Prostate gland (tissue), 2 donors: Measurements from ENCODE around the gene KRT2. TPM values are rescaled to one million over a fixed set of nuclear protein-coding genes. Genes with fewer than 3 reads are reported as not detected.

ENCODE experiments used
- DNase-seq: peaks from one replicate; pipeline ENCODE4 v3.0.0-alpha.2; 2019; ENCODE audit warnings: low spot score
- H3K27ac ChIP-seq, 2 donors: fragments of 200-600 bp; sonication (generic); 2 replicates each; pipeline ENCODE4 v1.5.1; 2017 to 2019
- H3K27me3 ChIP-seq: fragments of 200-600 bp; sonication (generic); replicated peaks from 2 replicates; pipeline ENCODE4 v1.5.1; 2019; ENCODE audit not compliant: insufficient read depth
- H3K36me3 ChIP-seq, 2 donors: fragments of 200-600 bp; sonication (generic); 1 replicate in 1 of 2; 2 replicates in 1 of 2; pipeline versions ENCODE4 v1.5.1 to v1.8.1; 2017 to 2019
- H3K4me1 ChIP-seq: fragments of 200-600 bp; sonication (generic); replicated peaks from 2 replicates; pipeline ENCODE4 v1.5.1; 2019
- H3K4me3 ChIP-seq, 2 donors: fragments of 200-600 bp; sonication (generic); 2 replicates each; pipeline ENCODE4 v1.5.1; 2017 to 2019
- H3K9me3 ChIP-seq: fragments of 200-600 bp; sonication (generic); 2 replicates; pipeline ENCODE4 v1.5.1; 2017
- CTCF ChIP-seq, 4 experiments: fragments of 200-600 bp in 2 of 4; fragments of 450-650 bp in 2 of 4; sonication (generic) in 2 of 4; IDR thresholded peaks; 1 replicate in 3 of 4; 2 replicates in 1 of 4; pipeline ENCODE4 v1.5.1; 2016 to 2019; ENCODE audit warnings: antibody characterized with exemption in 4 of 4, mild to moderate bottlenecking in 2 of 4, moderate library complexity in 2 of 4
- POLR2A ChIP-seq: fragments of 450-650 bp; IDR thresholded peaks from one replicate; pipeline ENCODE4 v1.6.1; 2016; ENCODE audit warnings: antibody characterized with exemption, mild to moderate bottlenecking
- POLR2AphosphoS5 ChIP-seq: sonication (generic); formaldehyde crosslinking; IDR thresholded peaks from one replicate; pipeline ENCODE4 v1.6.1; 2017; ENCODE audit warnings: antibody characterized with exemption
- WGBS: methylation state at CpG from one replicate; pipeline ENCODE4 v1.1.5; 2018; 5-methylcytosine and 5-hydroxymethylcytosine counted together
- intact Hi-C: fragments of 100-400 bp; cut with DNase I; formaldehyde crosslinking; loops from one replicate; pipeline ENCODE4 v1.14.2; 2022
- total RNA-seq, 2 donors: library from RNA; depleted of rRNA; stranded (reverse); fragments of >200 nt; gene quantifications; one replicate each; pipeline ENCODE4 v1.1.0, GENCODE V29; 2016

Gene KRT2
- total RNA-seq, 2 donors from 2014 or later: 0.41 to 5.1 TPM

GRCh38 chr12:52686063-52686462, 34.1 kb upstream of the KRT2 start:
- Histone ChIP-seq H3K4me1 (no peaks in the 10 kb centered on the region), H3K9me3 (no peaks in the 10 kb centered on the region), H3K27ac (no peak overlapping the region), H3K36me3 (no peaks in the 10 kb centered on the region), H3K4me3 (no peak overlapping the region), H3K27me3 (peaks cover 6% of the 10 kb centered on the region)
- TF ChIP-seq POLR2A (no peak), POLR2AphosphoS5 (no peak), CTCF (IDR thresholded peaks at IDR 0.05) (no peak)
- no peak for DNase-seq
- 72% methylated on average over 3 of the region's 3 CpGs for WGBS
- intact Hi-C loops: no loop called here

- no peak overlapping the region for H3K27ac ChIP-seq
- H3K4me1 ChIP-seq: no peaks in the 10 kb centered on the region
- DNase-seq: no peak
- H3K36me3 ChIP-seq: no peaks in the 10 kb centered on the region
- 95% methylated on average over 6 of the region's 6 CpGs for WGBS
- intact Hi-C loops: no loop called here
- H3K27me3 ChIP-seq: peaks cover 5% of the 10 kb centered on the region
- no peak overlapping the region for H3K4me3 ChIP-seq
- H3K9me3 ChIP-seq: no peaks in the 10 kb centered on the region
- TF ChIP-seq POLR2A: no peak
- TF ChIP-seq POLR2AphosphoS5: no peak
- TF ChIP-seq CTCF (IDR thresholded peaks at IDR 0.05): no peak
Measured at GRCh38 chr12:52685406-52685890, 33.4 kb upstream of the KRT2 start.

- WGBS: 81% methylated on average over 2 of the region's 2 CpGs
- no peak for DNase-seq
- no peaks in the 10 kb centered on the region for H3K36me3 ChIP-seq
- no peak overlapping the region for H3K4me3 ChIP-seq
- H3K27me3 ChIP-seq: peaks cover 5% of the 10 kb centered on the region
- no peak for TF ChIP-seq POLR2AphosphoS5
- no peak for TF ChIP-seq CTCF (IDR thresholded peaks at IDR 0.05)
- H3K9me3 ChIP-seq: no peaks in the 10 kb centered on the region
- intact Hi-C loops: no loop called here
- H3K4me1 ChIP-seq: no peaks in the 10 kb centered on the region
- H3K27ac ChIP-seq: no peak overlapping the region
Measured at GRCh38 chr12:52684431-52684830, 32.4 kb upstream of the KRT2 start.

GRCh38 chr12:52683575-52684300, 31.7 kb upstream of the KRT2 start:
- WGBS: 82% methylated on average over 12 of the region's 12 CpGs
- Histone ChIP-seq H3K27ac (no peak overlapping the region), H3K9me3 (no peaks in the 10 kb centered on the region), H3K4me3 (no peak overlapping the region), H3K36me3 (no peaks in the 10 kb centered on the region), H3K27me3 (peaks cover 5% of the 10 kb centered on the region), H3K4me1 (no peaks in the 10 kb centered on the region)
- no peak for TF ChIP-seq POLR2AphosphoS5
- TF ChIP-seq CTCF (IDR thresholded peaks at IDR 0.05): no peak
- TF ChIP-seq POLR2A: no peak
- DNase-seq: no peak
- intact Hi-C loops: no loop called here

GRCh38 chr12:52682938-52683574, 31.0 kb upstream of the KRT2 start:
- TF ChIP-seq POLR2A (no peak), CTCF (IDR thresholded peaks at IDR 0.05) (no peak), POLR2AphosphoS5 (no peak)
- Histone ChIP-seq H3K36me3 (no peaks in the 10 kb centered on the region), H3K9me3 (no peaks in the 10 kb centered on the region), H3K4me3 (no peak overlapping the region), H3K27me3 (peaks cover 5% of the 10 kb centered on the region), H3K27ac (no peak overlapping the region), H3K4me1 (no peaks in the 10 kb centered on the region)
- DNase-seq: no peak
- intact Hi-C loops: no loop called here
- WGBS: 62% methylated on average over 4 of the region's 4 CpGs
